Measurements from ENCODE around the gene CAMSAP2.

The CAMSAP2 gene

DNA sequence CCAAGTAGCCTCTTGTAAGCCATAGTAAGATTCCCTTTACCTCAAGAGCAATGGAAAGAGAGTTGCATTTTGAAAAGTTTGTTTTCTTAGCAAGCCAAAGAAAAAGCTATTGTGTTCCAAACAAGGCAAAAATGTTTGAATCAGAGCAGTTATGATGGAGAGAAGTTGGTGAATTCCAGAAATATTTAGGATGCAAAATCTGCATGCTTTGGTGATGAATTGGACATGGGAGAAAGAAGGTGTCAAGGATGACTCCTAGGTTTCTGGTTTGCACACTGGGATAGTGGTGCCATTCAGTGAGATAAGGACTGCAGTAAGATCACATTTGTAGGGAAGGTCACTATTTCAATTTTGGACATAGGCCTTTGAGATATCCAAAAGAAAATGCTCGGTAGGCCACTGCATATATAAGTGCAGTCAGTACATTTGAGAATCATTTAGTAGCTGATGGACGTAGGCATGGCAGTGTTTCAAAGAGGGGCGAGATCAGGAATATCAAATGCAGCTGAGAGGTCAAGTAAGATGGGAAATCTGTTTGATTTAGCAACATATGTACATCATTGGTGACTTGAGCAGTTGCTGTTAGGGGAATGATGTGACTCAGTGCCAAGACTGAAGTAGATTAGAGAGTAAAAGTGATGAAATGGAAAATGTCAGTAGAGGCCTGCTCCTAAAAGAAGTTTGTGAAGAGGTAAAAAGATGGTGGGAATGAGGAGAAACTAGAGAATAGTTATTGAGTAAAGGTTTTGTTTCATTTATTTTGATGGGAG, 100.2 kb downstream of the CAMSAP2 start:
- peak; percentile 65 for DNase-seq (ENCODE audit: low read depth)

DNA sequence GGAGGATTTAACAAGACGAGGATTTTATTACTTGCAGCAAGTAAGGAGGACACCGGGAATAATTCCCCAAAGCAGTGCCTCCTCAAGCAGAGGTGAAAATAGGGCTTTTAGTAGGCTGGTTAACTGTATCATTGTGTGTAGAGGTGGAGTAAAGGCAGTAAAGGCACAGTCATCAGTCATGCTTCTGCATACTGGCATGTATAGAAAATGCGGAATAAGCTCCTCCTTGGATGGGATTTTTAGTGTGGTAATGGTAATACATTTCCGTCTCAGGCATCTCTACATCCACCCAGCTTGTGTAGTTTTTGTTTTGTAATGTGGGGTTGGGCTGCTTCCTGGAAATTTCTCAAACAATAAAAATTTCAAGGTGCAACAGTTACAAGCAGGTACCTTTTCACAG, 106.7 kb downstream of the CAMSAP2 start:
- no peak for DNase-seq (ENCODE audit: low read depth)

DNA sequence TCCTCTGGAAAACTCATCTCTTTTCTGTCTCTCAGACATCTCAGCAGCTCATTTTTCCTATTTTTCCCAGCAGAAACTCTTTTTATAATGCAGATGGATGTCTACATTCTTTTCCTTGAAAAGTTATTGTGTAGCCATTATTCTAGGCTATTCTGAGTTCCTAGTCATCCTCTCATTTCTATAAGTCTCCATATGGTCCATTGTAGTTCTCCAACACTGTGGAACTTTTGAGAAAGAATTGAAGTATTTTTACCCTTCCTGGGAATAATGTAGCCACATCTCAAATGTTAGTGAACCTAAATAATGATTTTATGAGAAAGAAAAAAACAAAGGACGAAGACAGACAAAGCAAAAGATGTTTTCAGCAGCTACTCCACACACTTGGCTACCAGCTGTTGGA, 107.7 kb downstream of the CAMSAP2 start:
- no peak for DNase-seq (ENCODE audit: low read depth)

DNA sequence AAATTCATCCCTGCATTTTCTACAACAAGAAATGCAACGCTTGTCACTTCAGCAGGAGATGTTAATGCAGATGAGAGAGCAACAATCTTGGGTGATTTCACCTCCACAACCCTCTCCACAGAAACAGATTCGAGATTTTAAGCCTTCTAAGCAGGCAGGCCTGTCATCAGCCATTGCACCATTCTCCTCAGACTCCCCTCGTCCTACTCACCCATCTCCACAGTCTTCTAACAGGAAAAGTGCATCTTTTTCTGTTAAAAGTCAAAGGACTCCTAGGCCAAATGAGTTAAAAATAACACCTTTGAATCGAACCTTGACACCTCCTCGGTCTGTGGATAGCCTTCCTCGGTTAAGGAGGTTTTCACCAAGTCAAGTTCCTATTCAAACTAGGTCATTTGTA, 110.7 kb downstream of the CAMSAP2 start:
- no peak for DNase-seq (ENCODE audit: low read depth)

DNA sequence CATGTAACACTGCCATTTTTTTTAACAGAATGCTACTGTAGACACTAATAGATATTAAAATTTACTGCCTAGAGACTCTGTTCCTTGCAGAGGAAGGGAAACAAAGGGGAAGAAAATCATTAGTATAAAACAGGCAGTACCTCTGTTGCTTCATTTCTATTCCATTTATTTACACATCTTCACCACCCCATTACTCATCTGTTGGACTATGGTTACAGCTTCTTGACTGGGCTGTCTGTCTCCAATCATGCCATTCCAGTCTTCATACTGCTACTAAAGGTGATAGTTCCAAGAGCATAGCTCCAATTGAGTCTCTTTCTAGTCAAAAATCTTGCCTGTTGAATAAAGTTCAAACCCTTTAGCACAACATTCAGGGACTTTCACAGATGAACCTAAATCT, 111.9 kb downstream of the CAMSAP2 start:
- DNase-seq (ENCODE audit: low read depth) = no peak

DNA sequence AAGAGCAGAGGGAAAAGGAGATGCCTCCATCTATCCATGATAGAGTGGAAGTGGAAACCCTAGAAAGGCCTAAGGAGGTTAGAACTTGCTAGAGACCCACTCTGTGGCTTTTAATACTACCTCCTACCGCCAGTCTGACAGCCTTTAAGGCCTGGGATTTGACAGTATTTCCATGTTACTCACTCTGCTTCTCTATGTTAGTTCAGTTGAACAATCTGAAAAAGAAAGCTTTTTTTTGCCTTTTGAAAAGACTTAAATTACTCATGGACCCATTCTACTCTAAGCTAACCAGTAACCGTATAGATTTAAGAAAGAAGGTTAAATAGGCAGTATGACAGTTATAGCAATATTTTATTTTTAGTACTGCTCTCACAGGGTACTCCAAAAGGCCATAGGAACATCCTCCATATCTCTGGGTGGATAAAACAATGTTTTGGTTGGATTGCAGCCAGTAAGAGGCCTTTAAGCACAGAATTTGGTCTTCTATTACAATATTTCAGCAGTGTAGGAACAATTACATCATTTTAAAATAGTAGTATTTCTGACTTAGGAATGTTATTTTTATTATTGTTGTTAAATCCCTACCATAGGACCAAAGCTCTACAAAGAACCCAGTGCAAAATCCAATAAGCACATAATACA, 118.1 kb downstream of the CAMSAP2 start:
- no peak for DNase-seq (ENCODE audit: low read depth)

DNA sequence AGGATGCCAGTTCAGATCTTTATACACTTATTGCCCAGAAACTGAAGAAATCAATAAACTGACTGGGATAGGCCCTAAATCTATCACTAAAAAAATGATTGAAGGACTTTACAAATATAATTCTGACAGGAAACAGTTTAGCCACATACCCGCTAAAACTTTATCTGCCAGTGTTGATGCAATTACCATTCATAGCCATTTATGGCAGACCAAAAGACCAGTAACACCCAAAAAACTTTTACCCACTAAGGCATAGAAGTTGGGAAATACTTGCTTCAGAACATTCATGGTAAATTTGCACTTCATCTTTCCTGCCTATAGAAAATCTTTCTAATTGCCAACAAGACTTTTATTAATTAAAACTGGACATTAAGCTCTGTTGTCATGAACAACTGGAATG, 119.1 kb downstream of the CAMSAP2 start:
- DNase-seq (ENCODE audit: low read depth) = no peak

DNA sequence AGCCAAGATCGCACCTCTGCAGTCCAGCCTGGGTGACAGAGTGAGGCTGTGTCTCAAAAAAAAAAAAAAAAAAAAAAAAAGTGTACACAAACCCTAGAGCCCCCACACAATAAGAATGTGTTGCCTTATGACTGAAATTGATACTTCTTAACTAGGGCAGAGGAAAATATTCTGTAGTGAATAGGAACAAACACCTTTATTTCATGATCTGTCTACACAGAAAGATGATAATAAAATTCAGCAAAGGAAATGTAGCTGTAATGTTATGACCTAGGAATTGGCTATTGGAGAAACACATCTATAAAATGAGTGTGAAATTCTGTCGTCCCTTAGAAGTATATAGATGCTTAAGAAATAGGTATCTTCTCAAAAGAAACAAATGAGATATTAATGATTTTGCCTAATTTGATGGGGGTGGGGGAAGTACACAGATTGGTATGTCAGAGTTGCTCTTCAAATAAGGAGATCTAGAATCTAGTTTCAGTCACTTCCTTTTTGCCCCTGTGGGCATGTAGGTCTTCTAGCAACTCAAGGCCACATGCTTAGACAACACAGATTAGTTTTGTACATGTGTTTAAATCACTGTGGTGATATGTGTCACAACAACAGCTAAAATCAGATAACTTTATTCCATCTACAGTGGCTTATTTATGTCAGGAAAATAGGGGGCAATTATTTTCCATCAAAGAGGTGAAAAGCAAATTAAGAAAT, 123.4 kb downstream of the CAMSAP2 start:
- DNase-seq (ENCODE audit: low read depth) = no peak

DNA sequence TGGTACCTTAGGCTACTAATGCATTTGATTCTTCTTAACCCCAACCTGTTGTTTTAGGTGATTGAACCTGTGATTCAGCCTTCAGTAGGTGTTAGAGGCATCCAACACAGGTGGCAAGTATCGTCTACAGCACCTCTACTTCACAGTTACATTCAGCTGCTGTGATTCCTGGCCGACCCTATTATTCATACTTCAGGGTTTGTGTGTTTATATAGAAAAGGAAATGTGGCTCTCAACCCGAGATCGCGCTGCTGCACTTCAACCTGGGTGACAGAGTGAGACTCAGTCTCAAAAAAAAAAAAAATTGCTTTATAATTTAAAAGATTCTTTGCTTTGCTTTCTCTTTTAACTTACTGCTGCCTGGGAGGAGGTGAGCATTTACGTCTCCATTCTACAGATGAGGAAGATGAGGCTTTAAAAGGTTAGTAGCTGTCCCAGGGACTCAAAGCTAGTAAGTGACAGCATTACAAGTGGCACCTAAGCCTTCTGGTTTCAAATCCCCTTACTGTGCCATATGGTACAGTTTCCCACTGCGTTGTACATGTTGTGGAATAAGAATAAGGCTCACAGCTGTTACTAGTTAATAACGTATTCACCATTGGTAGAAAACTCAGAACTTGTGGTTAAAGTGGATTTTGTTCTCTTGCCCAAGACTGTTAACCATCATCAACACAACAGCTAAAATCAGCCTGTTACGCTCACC, 124.2 kb downstream of the CAMSAP2 start:
- DNase-seq (ENCODE audit: low read depth) = no peak

DNA sequence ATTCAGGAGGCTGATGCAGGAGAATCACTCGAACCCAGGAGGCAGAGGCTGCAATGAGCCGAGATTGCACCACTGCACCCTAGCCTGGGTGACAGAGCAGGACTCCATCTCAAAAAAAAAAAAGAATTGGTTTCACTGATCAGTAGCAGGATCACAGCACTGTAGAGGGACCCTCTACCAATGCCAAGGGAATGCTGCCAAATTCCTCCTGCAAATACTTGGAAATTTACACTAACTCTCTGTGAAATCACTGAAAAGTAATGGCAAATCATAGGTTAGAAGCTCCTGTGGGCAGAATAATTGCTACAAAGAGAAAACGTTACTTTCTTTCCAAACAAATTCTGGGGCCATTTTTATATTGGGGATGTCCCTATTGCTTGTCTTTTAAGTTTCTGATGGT, 127.4 kb downstream of the CAMSAP2 start:
- DNase-seq (ENCODE audit: low read depth) = no peak

DNA sequence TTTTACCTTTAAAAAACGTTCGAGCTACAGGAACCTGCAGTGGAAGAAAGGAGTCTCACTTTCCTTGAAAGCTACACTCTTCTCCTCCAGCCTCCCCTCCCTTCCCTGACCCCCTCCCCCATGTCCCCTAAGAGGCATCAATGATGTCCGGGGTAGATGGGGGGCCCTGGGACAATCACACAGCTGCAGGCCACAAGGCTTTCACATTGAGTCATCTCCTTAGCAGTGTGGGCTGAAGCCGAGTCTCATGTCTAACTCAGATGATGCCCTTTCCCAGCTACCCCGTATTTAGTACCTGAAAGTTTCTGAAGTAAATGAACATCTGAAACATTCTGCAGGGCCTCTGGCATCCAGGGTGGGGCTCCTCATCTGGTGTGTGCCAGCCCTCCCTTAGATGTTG, 127.8 kb downstream of the CAMSAP2 start:
- peak; percentile 44 for DNase-seq (ENCODE audit: low read depth)

DNA sequence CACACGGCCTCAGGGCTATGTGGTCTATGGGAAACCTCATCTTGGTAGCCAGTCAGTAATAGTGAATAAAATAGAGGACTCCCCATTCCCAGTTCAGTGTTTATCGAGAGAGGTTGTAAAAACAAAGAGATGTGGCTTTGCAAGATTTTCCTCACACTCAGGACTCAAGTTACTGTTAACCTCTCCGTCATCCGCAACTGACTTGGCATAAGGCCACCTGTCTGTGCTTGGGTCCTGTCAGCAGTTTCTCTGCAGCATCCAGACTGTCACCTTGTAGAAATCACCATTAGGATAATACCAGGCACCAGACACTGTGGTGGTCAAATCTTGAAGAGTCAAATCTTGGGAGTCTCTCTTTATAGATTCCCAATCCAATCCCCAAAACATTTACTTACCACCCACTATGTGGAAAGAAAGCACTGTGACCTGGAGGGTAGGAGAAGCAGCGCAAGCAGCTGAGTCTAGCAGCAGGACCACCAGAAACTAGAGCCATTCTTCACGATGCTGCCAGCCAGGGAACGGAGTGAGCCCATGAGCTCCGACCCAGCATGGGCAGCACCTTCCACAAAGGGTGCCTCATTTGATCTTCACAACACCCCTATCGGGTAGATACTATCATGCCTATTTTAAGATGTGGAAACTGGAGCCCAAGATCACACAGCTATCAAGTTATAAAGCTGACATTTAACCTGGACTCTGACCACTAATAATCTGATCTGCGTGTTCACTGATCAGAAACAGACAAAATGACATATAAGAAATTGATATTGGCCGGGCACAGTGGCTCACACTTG, 128.5 kb downstream of the CAMSAP2 start:
- no peak for DNase-seq (ENCODE audit: low read depth)

DNA sequence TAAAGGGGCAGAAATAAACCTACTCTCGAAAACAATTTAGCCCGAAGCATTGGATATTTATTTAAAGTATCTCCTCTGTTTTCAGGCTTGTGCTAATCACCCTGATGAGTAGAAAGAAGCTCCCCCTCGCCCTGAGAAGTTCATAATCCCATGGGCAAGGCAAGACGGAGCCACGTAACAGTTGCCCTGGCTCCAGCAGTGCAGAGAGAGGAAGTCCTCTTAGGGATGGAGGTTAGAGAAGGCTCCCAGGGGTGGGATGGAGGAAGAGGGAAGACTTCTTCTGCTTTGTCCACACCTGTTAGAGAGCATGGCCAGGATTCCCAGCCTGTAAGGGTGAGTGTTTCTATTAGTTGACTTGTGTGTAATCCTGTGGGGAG, 130.7 kb downstream of the CAMSAP2 start:
- no peak for DNase-seq (ENCODE audit: low read depth)

DNA sequence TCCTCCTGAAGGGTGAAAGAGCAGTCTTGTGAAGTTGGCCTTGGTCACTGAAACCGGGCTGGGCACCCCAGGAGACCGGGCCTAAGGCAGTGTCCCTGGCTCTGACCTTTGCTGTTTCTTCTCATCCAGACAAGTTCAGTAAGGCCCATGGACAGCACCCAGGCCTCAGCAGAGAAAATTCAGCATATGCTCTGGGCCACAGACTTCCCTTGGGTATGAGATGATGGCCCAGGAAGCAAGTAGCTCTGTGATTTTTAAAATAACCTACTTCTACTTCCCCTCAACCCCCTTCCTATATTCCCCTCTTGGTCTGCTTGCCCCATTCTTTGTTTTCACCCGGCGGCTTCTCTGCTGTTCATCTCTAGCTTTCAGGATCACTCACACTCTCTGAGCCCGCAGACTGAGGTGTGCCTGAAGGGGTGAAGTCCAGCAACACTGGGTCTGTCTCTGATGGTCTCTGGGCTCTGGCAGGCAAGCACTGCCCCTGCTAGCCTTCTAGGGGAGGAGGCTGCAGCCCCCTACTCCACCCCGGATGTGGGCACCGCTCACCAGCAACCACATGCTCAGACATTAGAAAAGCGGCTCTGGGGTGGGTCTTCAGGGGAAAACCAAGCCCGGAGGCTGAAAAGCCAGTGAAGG, 131.2 kb downstream of the CAMSAP2 start:
- DNase-seq (ENCODE audit: low read depth) = no peak

DNA sequence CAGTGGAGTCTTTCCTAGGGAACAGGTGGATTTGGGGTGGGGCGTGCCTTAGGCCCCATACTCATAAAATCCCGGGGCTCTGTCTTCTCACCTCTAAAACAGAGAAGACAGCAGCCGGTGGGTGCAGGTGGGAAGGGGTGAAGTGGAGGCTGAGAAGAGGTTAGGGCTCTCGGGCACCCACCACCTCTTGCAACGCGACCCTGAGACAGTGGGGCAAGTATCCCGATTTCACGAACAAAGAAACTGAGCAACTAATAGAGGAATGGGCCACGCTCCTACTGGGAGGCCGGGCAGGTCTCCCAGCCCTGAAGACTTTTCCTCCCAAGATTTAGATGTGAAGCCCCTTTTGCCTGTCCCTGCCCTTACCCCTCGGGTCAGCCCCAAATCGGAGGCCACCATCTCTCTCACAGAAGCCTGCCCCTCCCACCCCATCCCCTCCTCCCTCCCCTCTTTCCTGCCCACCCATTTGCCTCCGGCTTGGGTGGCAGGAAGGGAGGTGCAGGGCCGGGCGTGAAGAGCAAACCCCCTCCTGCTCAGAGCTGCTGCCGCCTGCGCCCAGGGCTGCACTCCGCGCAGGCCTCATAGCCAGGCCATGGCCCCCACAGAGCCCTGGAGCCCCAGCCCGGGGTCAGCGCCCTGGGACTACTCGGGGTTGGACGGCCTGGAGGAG, 133.9 kb downstream of the CAMSAP2 start, which contains the start of gene GPR25:
TSS of gene GPR25 (plus strand) at position 536 of the 670 bp plus-strand sequence. CDS start at position 593, 57 bp downstream.
- DNase-seq (ENCODE audit: low read depth) = no peak

DNA sequence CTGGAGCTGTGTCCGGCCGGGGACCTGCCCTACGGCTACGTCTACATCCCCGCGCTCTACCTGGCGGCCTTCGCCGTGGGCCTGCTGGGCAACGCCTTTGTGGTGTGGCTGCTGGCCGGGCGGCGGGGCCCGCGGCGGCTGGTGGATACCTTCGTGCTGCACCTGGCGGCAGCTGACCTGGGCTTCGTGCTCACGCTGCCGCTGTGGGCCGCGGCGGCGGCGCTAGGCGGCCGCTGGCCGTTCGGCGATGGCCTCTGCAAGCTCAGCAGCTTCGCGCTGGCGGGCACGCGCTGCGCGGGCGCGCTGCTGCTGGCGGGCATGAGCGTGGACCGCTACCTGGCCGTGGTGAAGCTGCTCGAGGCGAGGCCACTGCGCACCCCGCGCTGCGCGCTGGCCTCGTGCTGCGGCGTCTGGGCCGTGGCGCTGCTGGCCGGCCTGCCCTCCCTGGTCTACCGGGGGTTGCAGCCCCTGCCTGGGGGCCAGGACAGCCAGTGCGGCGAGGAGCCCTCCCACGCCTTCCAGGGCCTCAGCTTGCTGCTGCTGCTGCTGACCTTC, 134.5 kb downstream of the CAMSAP2 start:
- DNase-seq (ENCODE audit: low read depth) = no peak

DNA sequence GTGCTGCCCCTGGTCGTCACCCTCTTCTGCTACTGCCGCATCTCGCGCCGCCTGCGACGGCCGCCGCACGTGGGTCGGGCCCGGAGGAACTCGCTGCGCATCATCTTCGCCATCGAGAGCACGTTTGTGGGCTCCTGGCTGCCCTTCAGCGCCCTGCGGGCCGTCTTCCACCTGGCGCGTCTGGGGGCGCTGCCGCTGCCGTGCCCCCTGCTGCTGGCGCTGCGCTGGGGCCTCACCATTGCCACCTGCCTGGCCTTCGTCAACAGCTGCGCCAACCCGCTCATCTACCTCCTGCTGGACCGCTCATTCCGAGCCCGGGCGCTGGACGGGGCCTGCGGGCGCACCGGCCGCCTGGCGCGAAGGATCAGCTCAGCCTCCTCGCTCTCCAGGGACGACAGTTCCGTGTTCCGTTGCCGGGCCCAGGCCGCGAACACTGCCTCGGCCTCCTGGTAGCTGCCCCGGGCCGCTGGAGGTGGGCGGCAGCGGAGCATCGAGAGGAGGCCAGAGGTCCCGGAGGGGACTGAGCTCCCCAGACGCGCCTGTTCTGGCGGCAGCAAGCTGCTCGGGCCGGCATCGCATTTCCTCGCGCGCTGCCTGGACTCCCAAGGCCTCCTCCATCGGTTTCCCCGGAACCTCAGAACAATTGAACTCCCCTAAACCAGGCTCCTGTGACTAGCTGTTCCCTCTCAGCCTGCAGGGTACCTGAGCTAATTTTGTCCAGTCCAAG, 135.1 kb downstream of the CAMSAP2 start:
- no peak for DNase-seq (ENCODE audit: low read depth)

DNA sequence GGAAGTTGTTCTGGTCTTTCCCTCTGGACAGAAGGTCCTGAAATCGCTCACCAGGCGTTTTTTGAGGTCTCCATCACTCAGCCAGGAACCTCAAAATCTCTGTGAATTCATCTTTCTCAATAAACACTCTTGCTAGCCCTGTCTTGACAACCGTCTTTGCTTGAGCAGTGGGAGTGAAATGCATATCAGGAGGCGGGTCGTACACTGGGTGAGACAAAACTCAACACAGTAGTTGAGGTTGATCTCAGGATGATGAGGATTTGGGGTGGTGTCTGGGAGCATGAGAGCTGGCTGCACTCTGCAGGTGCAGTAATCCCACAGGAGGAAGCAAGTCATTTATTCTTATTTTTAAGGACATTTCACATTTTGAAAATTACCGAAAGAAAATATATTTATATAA, 136.0 kb downstream of the CAMSAP2 start:
- no peak for DNase-seq (ENCODE audit: low read depth)

DNA sequence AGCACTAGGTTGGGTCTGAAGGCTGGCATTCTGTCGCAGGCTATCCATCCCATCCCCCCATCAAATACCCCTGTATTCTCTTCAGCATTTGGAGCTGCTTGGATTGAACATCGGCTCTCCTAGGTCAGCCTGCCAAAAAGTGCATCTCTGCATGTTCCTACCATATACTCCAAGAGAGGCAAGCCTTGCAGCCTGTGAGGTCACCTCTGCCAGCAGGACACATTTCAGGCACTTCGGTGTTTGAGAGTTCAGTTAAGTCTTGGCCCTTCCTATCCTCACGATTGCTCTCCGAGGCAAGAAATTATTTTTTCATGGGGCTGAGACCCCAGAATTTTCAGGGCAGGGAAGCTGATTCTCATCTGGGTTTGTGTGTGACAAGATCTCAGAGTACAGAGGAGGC, 136.7 kb downstream of the CAMSAP2 start:
- no peak for DNase-seq (ENCODE audit: low read depth)

DNA sequence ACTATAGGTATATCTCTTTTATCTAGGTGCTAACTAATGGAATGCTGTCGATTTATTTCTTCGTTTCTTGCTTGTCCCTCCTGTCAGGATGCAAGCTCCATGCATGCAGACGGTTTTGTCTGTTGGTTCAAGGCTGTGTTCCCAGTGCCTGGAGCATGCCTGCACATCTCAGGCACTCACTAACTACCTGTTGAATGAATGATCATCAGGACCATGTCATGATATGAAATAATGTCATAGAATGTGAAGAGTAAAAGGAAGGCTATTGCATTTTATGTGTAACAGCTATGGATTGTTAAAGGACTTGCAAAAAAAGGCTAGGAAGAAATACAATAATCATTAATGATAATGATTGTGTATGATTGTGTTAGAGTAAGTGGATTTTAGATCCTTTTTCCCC, 138.3 kb downstream of the CAMSAP2 start:
- no peak for DNase-seq (ENCODE audit: low read depth)

Data from ELR (cell line).